IMR-90 (cell line): ENCODE results near the gene SLC66A1. TPM values are rescaled to one million over a fixed set of nuclear protein-coding genes. Genes with fewer than 3 reads are reported as not detected.

Experiments used
- ATAC-seq: fragments of 200-7000 bp; cut with Tn5 transposase; 2 replicates; pipeline ENCODE4 v1.9.1; 2020; ENCODE audit warnings: low read depth, mild to moderate bottlenecking, moderate library complexity
- BruUV-seq: library from RNA; stranded (reverse); fragments of 400-500 nt; replicated peaks from 2 replicates; lab custom pipeline; 2021; lab: Mats Ljungman, UMichigan
- CTCF ChIA-PET: fragments of 300-600 bp; formaldehyde crosslinking; extraction: SDS; loops from one replicate; lab custom pipeline; 2021; ENCODE audit warnings: antibody characterized with exemption; lab: Yijun Ruan, JAX
- POLR2A ChIA-PET: fragments of 300-600 bp; sonication (Branson Sonifier 250); formaldehyde crosslinking; loops from one replicate; lab custom pipeline; 2022; ENCODE audit warnings: antibody characterized with exemption; ENCODE audit not compliant: unreplicated experiment; lab: Charles Lee
- DNase-seq: peaks from one replicate; pipeline ENCODE4 v3.0.0; 2013
- H2AFZ ChIP-seq: replicated peaks from 2 replicates; pipeline ENCODE3; 2013; ENCODE audit warnings: low read length, mild to moderate bottlenecking; ENCODE audit not compliant: poor library complexity
- H2AK5ac ChIP-seq: 2 replicates; pipeline ENCODE4 v1.6.1; 2013; ENCODE audit warnings: low read depth, low read length, inconsistent platforms
- H2AK9ac ChIP-seq: replicated peaks from 2 replicates; pipeline ENCODE3; 2013; ENCODE audit warnings: mild to moderate bottlenecking, low read depth, low read length, moderate library complexity; ENCODE audit not compliant: poor library complexity
- H2BK120ac ChIP-seq: 2 replicates; pipeline ENCODE4 v1.6.1; 2013; ENCODE audit warnings: low read depth, low read length, inconsistent platforms
- H2BK15ac ChIP-seq: 3 replicates; pipeline ENCODE4 v1.6.1; 2013; ENCODE audit warnings: low read depth, low read length, inconsistent platforms
- H2BK20ac ChIP-seq: 2 replicates; pipeline ENCODE4 v1.6.1; 2013; ENCODE audit warnings: low read depth, mild to moderate bottlenecking, inconsistent platforms, low read length, moderate library complexity
- H2BK5ac ChIP-seq: 2 replicates; pipeline ENCODE4 v1.6.1; 2013; ENCODE audit warnings: mild to moderate bottlenecking, low read depth, low read length, inconsistent platforms; ENCODE audit not compliant: poor library complexity, severe bottlenecking
- H3K14ac ChIP-seq: replicated peaks from 2 replicates; pipeline ENCODE4 v1.6.1; 2013; ENCODE audit warnings: low read depth, low read length, inconsistent platforms
- H3K18ac ChIP-seq: 2 replicates; pipeline ENCODE4 v1.6.1; 2013; ENCODE audit warnings: low read depth, low read length, control low read depth
- H3K23ac ChIP-seq: 2 replicates; pipeline ENCODE4 v1.6.1; 2013; ENCODE audit warnings: low read depth, low read length, inconsistent platforms
- H3K27ac ChIP-seq: 2 replicates; pipeline ENCODE4 v1.5.1; 2013; ENCODE audit warnings: mild to moderate bottlenecking, control low read depth, low read length; ENCODE audit not compliant: insufficient read depth
- H3K27me3 ChIP-seq: 2 replicates; pipeline ENCODE4 v1.6.1; 2013; ENCODE audit warnings: low read length; ENCODE audit not compliant: control insufficient read depth, insufficient read depth
- H3K36me3 ChIP-seq: 2 replicates; pipeline ENCODE4 v1.6.1; 2013; ENCODE audit warnings: low read length, mixed read lengths; ENCODE audit not compliant: control insufficient read depth, insufficient read depth
- H3K4ac ChIP-seq: 2 replicates; pipeline ENCODE4 v1.6.1; 2013; ENCODE audit warnings: low read depth, low read length, inconsistent platforms
- H3K4me1 ChIP-seq: 2 replicates; pipeline ENCODE4 v1.6.1; 2013; ENCODE audit warnings: low read length, mixed read lengths; ENCODE audit not compliant: control insufficient read depth, insufficient read depth
- H3K4me2 ChIP-seq: 2 replicates; pipeline ENCODE4 v1.6.1; 2013; ENCODE audit warnings: low read depth, mild to moderate bottlenecking, control low read depth, low read length, moderate library complexity
- H3K4me3 ChIP-seq: 2 replicates; pipeline ENCODE4 v1.5.1; 2013; ENCODE audit warnings: low read depth, mild to moderate bottlenecking, control low read depth, low read length, moderate library complexity; ENCODE audit not compliant: insufficient read depth
- H3K56ac ChIP-seq: 2 replicates; pipeline ENCODE4 v1.6.1; 2013; ENCODE audit warnings: low read length, inconsistent platforms; ENCODE audit not compliant: insufficient read depth; ENCODE audit errors: extremely low read depth
- H3K79me1 ChIP-seq, 2 experiments: 2 replicates each; pipeline ENCODE4 v1.6.1; 2013; ENCODE audit warnings: low read length in 2 of 2, inconsistent platforms in 1 of 2, low read depth in 1 of 2
- H3K9ac ChIP-seq: 2 replicates; pipeline ENCODE4 v1.6.1; 2013; ENCODE audit warnings: low read depth, low read length, control low read depth
- H3K9me1 ChIP-seq: 2 replicates; pipeline ENCODE4 v1.6.1; 2013; ENCODE audit warnings: low read length, inconsistent platforms; ENCODE audit not compliant: insufficient read depth
- H3K9me3 ChIP-seq: 2 replicates; pipeline ENCODE4 v1.6.1; 2013; ENCODE audit warnings: low read length; ENCODE audit not compliant: control insufficient read depth, insufficient read depth
- H4K20me1 ChIP-seq: 2 replicates; pipeline ENCODE4 v1.6.1; 2013; ENCODE audit warnings: low read length, inconsistent platforms; ENCODE audit not compliant: insufficient read depth
- H4K5ac ChIP-seq: 2 replicates; pipeline ENCODE4 v1.6.1; 2013; ENCODE audit warnings: mild to moderate bottlenecking, low read depth, low read length, control low read depth
- H4K8ac ChIP-seq, 2 experiments: 2 replicates each; pipeline ENCODE4 v1.6.1; 2013; ENCODE audit warnings: low read depth in 2 of 2, low read length in 2 of 2, control low read depth in 1 of 2, inconsistent platforms in 1 of 2
- H4K91ac ChIP-seq: 2 replicates; pipeline ENCODE4 v1.6.1; 2013; ENCODE audit warnings: low read depth, low read length, inconsistent platforms; ENCODE audit not compliant: insufficient read depth
- BHLHE40 ChIP-seq: fragments of 150-350 bp; IDR thresholded peaks from 2 replicates; pipeline ENCODE4 v1.6.1; 2016; ENCODE audit warnings: mild to moderate bottlenecking, low read depth, low read length
- CEBPB ChIP-seq: IDR thresholded peaks from 2 replicates; pipeline ENCODE4 v1.6.1; 2012; ENCODE audit warnings: low read depth, low read length, improper control_type of control experiment
- CHD1 ChIP-seq: IDR thresholded peaks from 2 replicates; pipeline ENCODE4 v1.6.1; 2012; ENCODE audit warnings: low read depth, low read length, improper control_type of control experiment
- FOS ChIP-seq: fragments of 150-350 bp; IDR thresholded peaks from 2 replicates; pipeline ENCODE4 v1.6.1; 2016; ENCODE audit warnings: low read depth, low read length
- MAFK ChIP-seq: IDR thresholded peaks from 2 replicates; pipeline ENCODE4 v1.6.1; 2012; ENCODE audit warnings: low read depth, low read length, improper control_type of control experiment
- MAZ ChIP-seq: IDR thresholded peaks from 2 replicates; pipeline ENCODE4 v1.6.1; 2012; ENCODE audit warnings: low read depth, mild to moderate bottlenecking, low read length, improper control_type of control experiment, moderate library complexity, borderline replicate concordance
- MXI1 ChIP-seq: IDR thresholded peaks from 2 replicates; pipeline ENCODE4 v1.6.1; 2012; ENCODE audit warnings: low read depth, mild to moderate bottlenecking, low read length, moderate library complexity, borderline replicate concordance
- NFE2L2 ChIP-seq: fragments of 150-350 bp; IDR thresholded peaks from 2 replicates; pipeline ENCODE4 v1.6.1; 2016; ENCODE audit warnings: low read depth, mild to moderate bottlenecking, low read length
- POLR2A ChIP-seq: IDR thresholded peaks from 2 replicates; pipeline ENCODE4 v1.6.1; 2012; ENCODE audit warnings: mild to moderate bottlenecking, low read depth, low read length
- RAD21 ChIP-seq: IDR thresholded peaks from 2 replicates; pipeline ENCODE4 v1.6.1; 2012; ENCODE audit warnings: low read length, improper control_type of control experiment
- RCOR1 ChIP-seq: IDR thresholded peaks from 2 replicates; pipeline ENCODE4 v1.6.1; 2012; ENCODE audit warnings: mild to moderate bottlenecking, low read length, improper control_type of control experiment; ENCODE audit not compliant: insufficient replicate concordance
- RFX5 ChIP-seq: IDR thresholded peaks from 2 replicates; pipeline ENCODE4 v1.8.0; 2012; ENCODE audit warnings: low read depth, mild to moderate bottlenecking, low read length, moderate library complexity
- SMC3 ChIP-seq: fragments of 150-350 bp; IDR thresholded peaks from 2 replicates; pipeline ENCODE4 v1.6.1; 2016; ENCODE audit warnings: low read depth, mild to moderate bottlenecking, antibody characterized with exemption, low read length, moderate library complexity
- USF2 ChIP-seq: fragments of 150-350 bp; IDR thresholded peaks from 2 replicates; pipeline ENCODE4 v1.6.1; 2017; ENCODE audit warnings: mild to moderate bottlenecking, antibody characterized with exemption, low read length, low read depth
- WGBS, 2 experiments: methylation state at CpG; one replicate each; pipeline versions ENCODE4 v1.1.5 to v1.1.7; 2013; ENCODE audit warnings: missing lambda C conversion rate in 2 of 2; ENCODE audit not compliant: insufficient read length in 1 of 2; ENCODE audit errors: extremely low coverage in 2 of 2; 5-methylcytosine and 5-hydroxymethylcytosine counted together
- dilution Hi-C: fragments of 300-500 bp; cut with HindIII; formaldehyde crosslinking; loops from one replicate; pipeline ENCODE4 v1.14.3; 2018; ENCODE audit warnings: low sequenced_read_pairs; ENCODE audit not compliant: unreplicated experiment
- in situ Hi-C: fragments of 300-500 bp; cut with MboI; formaldehyde crosslinking; loops from 3 replicates; pipeline ENCODE4 v1.14.3; 2019; ENCODE audit warnings: low sequenced_read_pairs, inconsistent platforms, mixed read lengths
- intact Hi-C: fragments of 100-400 bp; cut with micrococcal nuclease; formaldehyde crosslinking; loops from 2 replicates; pipeline ENCODE4 v1.10.0; 2022
- polyA plus RNA-seq, 3 experiments: library from polyadenylated mRNA; depleted of rRNA; stranded (reverse); fragments of >200 nt; gene quantifications; 2 replicates each; pipeline ENCODE4 v1.2.3, GENCODE V29; 2012; ENCODE audit warnings: low replicate concordance in 1 of 3
- total RNA-seq: library from RNA; depleted of rRNA; stranded (reverse); fragments of >200 nt; gene quantifications from 2 replicates; pipeline ENCODE4 v1.2.3, GENCODE V29; 2012
- TF ChIP-seq, protein P1 (sequence below): fragments of 150-350 bp; IDR thresholded peaks from 2 replicates; pipeline ENCODE4 v1.6.1; 2016; ENCODE audit warnings: low read depth, mild to moderate bottlenecking, low read length, moderate library complexity, borderline replicate concordance
- TF ChIP-seq, protein P2 (sequence below): conservative IDR thresholded peaks from 2 replicates; pipeline ENCODE4 v1.5.1; 2012; ENCODE audit warnings: mild to moderate bottlenecking, low read depth, low read length, improper control_type of control experiment

The SLC66A1 gene
- total and polyA plus RNA-seq, 2 of the 4 experiments (the other 2 are of a cell fraction), result 6.8 to 18.9 TPM

DNA sequence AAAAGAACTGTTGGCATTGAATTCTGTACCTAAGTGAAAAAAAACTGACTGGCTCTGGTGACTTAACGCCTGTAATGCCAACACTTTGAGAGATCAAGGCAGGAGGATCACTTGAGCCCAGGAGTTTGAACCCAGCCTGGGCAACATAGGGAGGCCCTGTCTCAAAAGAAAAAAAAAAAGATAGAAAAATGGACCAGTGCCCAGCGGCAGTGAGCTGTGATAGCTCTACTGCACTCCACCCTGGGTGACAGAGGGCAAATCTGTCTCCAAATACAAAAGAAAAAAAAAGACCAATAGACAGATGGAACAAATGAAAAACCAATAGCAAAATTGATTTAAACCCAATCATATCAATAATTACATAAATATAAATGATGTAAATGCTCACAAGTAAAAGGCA, 22.9 kb upstream of the SLC66A1 start:
- Histone ChIP-seq H3K27me3 (no peaks in the 10 kb centered on the region), H3K56ac (no peak overlapping the region), H3K9me1 (no peaks in the 10 kb centered on the region), H3K4me1 (peaks cover 6% of the 10 kb centered on the region), H3K9me3 (peaks cover 3% of the 10 kb centered on the region), H3K23ac (0 out of 2 replicates have a peak overlapping the region, but pooled peaks have one; percentile 6), H3K9ac (no peak overlapping the region), H4K5ac (no peak overlapping the region), H4K20me1 (no peaks in the 10 kb centered on the region), H2BK20ac (no peak overlapping the region), H3K79me1 (no peaks in the 10 kb centered on the region; a peak in 1 of 4 replicates), H3K4me3 (no peak overlapping the region), H3K14ac (no peak overlapping the region), H2AFZ (no peak overlapping the region), H3K4me2 (peak overlapping the region; percentile 89; the same call in 1 of the 2 replicates), H3K4ac (no peak overlapping the region), H3K36me3 (peaks cover 3% of the 10 kb centered on the region), H2AK5ac (no peak overlapping the region), H3K27ac (no peak overlapping the region), H2BK15ac (no peak overlapping the region), H4K8ac (no peak overlapping the region), H2AK9ac (no peak overlapping the region), H2BK120ac (no peak overlapping the region), H4K91ac (no peak overlapping the region), H2BK5ac (no peak overlapping the region), H3K18ac (no peak overlapping the region)
- ATAC-seq (no peak), DNase-seq (no peak)
- dilution Hi-C loops (no loop called here), in situ Hi-C loops (no loop called here), intact Hi-C loops (no loop called here)
- CTCF ChIA-PET, result no interaction called here
- 71% methylated on average over 1 of the region's 2 CpGs; no CpG with 5 or more reads in 1 of the 2 experiments for WGBS, 2 experiments
- POLR2A ChIA-PET, result no interaction called here
- no TSS peak for BruUV-seq
- TF ChIP-seq NFE2L2, result no peak
- no peak for TF ChIP-seq FOS
- TF ChIP-seq, protein P1, sequence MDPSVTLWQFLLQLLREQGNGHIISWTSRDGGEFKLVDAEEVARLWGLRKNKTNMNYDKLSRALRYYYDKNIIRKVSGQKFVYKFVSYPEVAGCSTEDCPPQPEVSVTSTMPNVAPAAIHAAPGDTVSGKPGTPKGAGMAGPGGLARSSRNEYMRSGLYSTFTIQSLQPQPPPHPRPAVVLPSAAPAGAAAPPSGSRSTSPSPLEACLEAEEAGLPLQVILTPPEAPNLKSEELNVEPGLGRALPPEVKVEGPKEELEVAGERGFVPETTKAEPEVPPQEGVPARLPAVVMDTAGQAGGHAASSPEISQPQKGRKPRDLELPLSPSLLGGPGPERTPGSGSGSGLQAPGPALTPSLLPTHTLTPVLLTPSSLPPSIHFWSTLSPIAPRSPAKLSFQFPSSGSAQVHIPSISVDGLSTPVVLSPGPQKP, result no peak
- no peak for TF ChIP-seq MXI1
- TF ChIP-seq POLR2A, result no peak
- TF ChIP-seq CHD1, result no peak
- no peak for TF ChIP-seq RCOR1
- no peak for TF ChIP-seq SMC3
- no peak for TF ChIP-seq RFX5
- TF ChIP-seq MAZ, result no peak
- TF ChIP-seq RAD21, result no peak
- TF ChIP-seq, protein P2, sequence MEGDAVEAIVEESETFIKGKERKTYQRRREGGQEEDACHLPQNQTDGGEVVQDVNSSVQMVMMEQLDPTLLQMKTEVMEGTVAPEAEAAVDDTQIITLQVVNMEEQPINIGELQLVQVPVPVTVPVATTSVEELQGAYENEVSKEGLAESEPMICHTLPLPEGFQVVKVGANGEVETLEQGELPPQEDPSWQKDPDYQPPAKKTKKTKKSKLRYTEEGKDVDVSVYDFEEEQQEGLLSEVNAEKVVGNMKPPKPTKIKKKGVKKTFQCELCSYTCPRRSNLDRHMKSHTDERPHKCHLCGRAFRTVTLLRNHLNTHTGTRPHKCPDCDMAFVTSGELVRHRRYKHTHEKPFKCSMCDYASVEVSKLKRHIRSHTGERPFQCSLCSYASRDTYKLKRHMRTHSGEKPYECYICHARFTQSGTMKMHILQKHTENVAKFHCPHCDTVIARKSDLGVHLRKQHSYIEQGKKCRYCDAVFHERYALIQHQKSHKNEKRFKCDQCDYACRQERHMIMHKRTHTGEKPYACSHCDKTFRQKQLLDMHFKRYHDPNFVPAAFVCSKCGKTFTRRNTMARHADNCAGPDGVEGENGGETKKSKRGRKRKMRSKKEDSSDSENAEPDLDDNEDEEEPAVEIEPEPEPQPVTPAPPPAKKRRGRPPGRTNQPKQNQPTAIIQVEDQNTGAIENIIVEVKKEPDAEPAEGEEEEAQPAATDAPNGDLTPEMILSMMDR, result no peak
- TF ChIP-seq USF2, result no peak
- TF ChIP-seq MAFK, result no peak
- TF ChIP-seq BHLHE40, result no peak
- TF ChIP-seq CEBPB, result no peak
